Endothelial cell of umbilical vein (primary cell): ENCODE data around the gene TMEM178A.

Experiments used
- CTCF ChIP-seq, 2 donors: IDR thresholded peaks; 1 replicate in 1 of 2; 2 replicates in 1 of 2; pipeline ENCODE4 v1.5.1; 2011; ENCODE audit warnings: low read length in 2 of 2, mild to moderate bottlenecking in 2 of 2, moderate library complexity in 2 of 2, control low read depth in 1 of 2, inconsistent platforms in 1 of 2, low read depth in 1 of 2; ENCODE audit not compliant: insufficient read depth in 1 of 2; ENCODE audit errors: extremely low read depth in 1 of 2
- EZH2 ChIP-seq: IDR thresholded peaks from 2 replicates; pipeline ENCODE4 v1.6.1; 2012; ENCODE audit warnings: borderline replicate concordance, low read depth, mild to moderate bottlenecking, moderate library complexity, low read length, inconsistent platforms; ENCODE audit not compliant: severe bottlenecking
- POLR2A ChIP-seq: IDR thresholded peaks from 2 replicates; pipeline ENCODE4 v1.6.1; 2012; ENCODE audit warnings: low read depth, mild to moderate bottlenecking, control low read depth, low read length
- POLR2AphosphoS5 ChIP-seq: IDR thresholded peaks from 2 replicates; pipeline ENCODE4 v1.6.1; 2012; ENCODE audit warnings: low read depth, mild to moderate bottlenecking, control low read depth, low read length, moderate library complexity; ENCODE audit not compliant: insufficient read depth

- TF ChIP-seq POLR2A (no peak), CTCF (IDR thresholded peaks at IDR 0.05; ENCODE audit: extremely low read depth in 1 of 2, insufficient read depth in 1 of 2, low read depth in 1 of 2, low read length in 2 of 2) (no peak), POLR2AphosphoS5 (no peak), EZH2 (no peak)
These were observed 59.7 kb downstream of the TMEM178A start for GRCh38 chr2:39725401-39725800.
